CD4-positive, alpha-beta T cell treated with Interleukin-4 for 4 hours (primary cell): ENCODE data around the gene ARSI.

Experiments
- DNase-seq: peaks from one replicate; pipeline ENCODE4 v3.0.0-alpha.2; 2020

Gene ARSI

GRCh38 chr5:150306775-150307174 lies 4.1 kb upstream of the ARSI start:
- no peak for DNase-seq

DNA sequence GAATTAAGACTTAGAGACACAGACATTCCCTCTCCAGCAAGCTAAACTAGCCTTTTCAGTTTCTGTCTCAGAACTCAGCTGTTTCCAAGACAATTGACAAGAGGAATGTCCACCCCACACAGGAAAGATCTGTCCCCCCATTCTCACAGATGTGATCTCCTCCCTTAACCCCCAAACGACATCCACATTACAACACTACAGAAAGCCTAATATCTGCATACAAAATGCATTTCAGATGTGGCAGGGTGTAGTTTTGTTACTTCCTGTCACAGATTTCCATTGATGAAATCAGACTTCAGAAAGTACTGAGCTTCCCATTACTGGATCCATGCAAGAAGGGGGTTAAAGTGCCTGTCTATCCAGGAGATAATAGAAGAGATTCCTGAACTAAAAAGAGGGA lies 2.9 kb upstream of the ARSI start:
- no peak for DNase-seq

DNA sequence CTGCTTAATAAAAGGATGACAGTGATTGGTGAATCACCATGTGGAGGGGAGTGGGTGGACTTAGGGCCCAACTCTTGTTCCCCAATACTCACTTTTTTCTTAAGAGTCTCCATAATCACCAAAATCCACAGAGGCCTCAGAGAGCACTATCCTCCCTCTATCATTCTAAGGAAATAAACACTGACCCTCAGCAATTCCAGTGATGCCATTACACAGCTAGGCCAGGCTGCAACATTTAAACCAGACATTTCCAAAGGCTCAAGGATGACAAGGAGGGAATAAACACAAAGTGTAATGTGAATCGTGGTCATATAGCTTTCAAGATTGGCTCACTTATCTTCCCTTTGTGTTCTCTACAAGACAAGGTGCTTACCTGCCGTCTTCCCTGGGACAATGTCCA lies 2.4 kb upstream of the ARSI start:
- no peak for DNase-seq

DNA sequence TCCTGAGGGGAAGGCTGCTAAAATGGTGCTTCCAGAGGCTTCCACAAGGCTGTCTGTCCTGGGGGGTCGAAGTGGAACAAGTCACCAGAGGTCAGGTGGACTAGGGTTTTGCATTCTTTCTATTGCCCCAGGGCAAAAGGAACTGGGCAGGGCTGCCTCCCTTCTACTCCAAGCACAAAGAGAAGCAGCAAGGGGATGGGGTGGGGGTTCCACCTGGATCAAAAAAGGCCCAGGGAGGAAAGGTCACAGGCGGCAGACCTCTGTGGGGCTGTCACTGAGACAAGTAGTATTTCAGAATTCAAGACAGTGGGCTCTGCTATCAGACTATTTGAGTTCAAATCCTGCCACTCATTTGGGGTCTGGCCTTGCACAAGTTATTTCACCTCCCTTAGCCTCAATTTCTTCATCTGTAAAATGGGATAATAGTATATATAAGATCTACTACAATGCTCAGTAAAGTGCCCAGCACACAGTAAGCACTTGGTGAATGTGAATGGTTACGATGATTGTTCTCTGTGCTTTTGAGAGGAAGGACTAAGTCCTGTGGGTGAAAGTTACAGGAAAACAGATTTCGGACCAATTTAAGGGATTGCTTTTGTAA lies 1.9 kb upstream of the ARSI start:
- no peak for DNase-seq

GRCh38 chr5:150303660-150304386 lies 1.1 kb upstream of the ARSI start:
- DNase-seq: no peak

GRCh38 chr5:150303070-150303615 lies 438 bp upstream of the ARSI start:
- no peak for DNase-seq

DNA sequence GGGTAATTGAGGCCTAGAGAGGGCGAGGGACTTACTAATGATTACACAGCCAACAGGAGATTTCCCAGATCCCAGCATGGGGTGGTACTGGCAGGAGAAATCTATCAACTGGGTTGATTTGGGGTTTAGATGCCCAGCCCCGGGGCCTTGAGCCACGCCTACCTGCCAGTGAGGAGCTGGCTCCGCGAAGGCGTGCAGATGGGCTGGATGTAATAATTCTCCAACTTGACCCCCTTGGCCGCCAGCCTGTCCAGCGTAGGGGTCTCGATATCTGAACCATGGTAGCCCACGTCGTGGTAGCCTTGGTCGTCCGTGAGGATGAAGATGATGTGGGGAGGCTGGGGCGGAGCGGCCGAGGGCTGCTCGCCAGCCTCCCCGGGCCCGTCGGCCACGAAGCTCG lies 804 bp downstream of the ARSI start:
- no peak for DNase-seq

GRCh38 chr5:150301170-150301505 lies 1.6 kb downstream of the ARSI start:
- no peak for DNase-seq

- DNase-seq: no peak
These were observed 2.1 kb downstream of the ARSI start for GRCh38 chr5:150300496-150301169.

DNA sequence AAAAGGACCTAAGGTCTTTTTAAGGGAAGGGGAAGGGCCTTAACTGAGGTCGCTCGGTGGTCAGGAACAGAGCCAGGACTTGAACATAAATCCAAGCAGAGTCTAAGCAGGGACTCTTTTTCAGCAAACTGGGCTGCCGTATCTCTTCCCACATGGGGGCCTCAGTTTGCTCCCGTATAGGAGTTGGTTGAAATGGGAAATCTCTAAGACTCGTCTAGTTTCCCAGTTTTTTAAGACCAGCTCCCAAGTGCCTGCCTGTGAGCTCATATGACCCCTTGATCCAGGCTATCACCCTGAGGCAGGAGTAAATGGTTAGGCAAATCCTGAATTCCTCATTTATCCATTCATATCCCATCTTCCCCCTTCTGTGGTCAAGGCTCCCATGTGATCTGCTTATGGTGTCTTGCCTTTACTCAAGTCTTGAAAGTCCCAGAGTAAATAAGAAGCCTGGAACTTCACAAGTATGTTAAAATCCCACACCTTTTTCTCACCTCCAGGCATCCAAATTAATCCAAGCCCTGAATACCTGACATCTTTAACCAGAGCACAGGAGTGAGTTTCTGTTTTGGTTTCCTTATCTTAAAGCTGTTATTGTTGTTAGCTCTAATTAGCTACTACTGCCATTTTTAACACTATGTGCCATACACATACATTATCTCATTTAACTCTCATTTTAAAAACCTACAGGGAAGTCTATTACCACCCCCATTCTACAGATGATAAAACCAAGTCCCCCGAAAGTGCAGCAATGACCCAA lies 3.0 kb downstream of the ARSI start:
- DNase-seq: no peak

GRCh38 chr5:150298701-150299451 lies 3.8 kb downstream of the ARSI start:
- DNase-seq: no peak

DNA sequence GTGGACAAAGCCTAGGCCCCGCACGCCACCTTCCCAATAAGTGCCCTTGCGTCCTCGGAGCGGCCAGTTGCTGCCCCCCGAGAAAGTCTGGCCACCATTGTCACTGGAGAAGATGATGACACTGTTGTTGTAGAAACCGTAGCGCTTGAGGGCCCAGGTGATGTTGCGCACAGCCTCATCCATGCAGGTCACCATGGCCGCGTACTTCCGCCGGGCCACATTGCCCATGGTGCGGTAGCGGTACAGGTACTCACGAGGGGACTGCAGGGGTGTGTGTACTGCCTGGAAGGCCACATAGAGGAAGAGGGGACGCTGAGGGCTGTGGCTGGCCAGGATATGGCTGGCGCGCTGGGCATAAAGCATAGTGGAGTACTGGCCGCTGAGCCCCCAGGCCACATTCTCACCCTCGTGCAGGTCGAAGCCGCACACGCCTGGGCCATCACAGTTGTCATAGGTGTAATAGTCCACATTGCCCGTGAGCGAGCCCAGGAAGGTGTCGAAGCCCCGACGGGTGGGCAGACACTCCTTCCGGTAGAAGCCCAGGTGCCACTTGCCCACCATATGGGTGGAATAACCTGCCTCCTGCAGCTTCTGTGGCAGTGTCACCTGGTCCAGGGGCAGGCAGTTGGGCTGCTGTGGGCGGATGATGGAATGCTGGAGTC lies 4.6 kb downstream of the ARSI start:
- no peak for DNase-seq

DNA sequence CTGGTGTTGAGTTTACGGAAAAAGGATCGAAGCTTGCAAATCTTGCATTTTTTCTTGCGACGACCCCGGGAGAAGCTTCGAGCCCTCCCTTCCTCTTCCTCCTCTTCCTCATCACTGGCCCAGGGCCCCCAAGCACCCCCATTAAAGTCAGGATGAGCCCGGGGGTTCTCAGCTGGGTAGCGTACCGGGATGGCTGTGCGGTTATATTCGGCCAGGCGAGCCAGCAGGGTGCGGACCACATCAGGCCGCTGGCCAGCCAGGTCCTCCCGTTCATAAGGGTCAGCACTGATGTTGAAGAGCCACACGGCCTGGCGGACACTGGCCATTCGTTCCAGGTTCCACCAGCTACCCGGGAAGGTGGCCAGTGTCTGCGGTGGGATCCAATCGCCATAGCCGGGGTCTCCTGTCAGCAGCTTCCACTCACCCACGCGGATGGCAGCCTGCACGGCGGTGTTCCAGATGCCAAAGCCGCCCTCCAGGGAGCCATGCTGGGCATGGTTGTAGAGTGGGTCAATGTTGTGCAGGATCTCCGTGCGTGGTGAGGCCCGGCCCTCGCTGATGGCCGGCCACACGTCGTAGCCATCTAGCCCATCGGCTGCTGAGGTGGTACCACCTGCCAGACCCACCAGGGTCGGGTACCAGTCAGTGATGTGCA lies 5.3 kb downstream of the ARSI start:
- DNase-seq: no peak

DNA sequence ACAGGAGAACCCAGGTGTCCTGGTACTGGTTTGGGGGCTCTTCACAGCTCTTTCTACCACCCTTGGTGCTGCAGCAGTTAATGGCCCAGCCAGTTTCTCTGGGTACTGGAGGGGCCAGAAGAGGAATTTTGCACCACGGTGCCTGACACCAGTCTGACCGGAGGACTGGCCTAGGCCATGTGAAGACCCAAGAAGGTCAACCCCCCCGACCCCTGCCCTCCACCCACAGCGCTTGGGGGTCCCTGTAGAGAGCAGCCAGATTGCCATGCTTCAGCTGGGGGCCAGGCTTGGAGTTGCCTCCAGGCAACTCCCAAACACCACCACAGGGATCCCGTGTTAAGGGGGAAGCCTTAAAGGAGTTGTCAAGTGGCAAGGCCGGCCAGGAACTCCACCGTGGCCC lies 6.2 kb downstream of the ARSI start:
- DNase-seq: no peak

DNA sequence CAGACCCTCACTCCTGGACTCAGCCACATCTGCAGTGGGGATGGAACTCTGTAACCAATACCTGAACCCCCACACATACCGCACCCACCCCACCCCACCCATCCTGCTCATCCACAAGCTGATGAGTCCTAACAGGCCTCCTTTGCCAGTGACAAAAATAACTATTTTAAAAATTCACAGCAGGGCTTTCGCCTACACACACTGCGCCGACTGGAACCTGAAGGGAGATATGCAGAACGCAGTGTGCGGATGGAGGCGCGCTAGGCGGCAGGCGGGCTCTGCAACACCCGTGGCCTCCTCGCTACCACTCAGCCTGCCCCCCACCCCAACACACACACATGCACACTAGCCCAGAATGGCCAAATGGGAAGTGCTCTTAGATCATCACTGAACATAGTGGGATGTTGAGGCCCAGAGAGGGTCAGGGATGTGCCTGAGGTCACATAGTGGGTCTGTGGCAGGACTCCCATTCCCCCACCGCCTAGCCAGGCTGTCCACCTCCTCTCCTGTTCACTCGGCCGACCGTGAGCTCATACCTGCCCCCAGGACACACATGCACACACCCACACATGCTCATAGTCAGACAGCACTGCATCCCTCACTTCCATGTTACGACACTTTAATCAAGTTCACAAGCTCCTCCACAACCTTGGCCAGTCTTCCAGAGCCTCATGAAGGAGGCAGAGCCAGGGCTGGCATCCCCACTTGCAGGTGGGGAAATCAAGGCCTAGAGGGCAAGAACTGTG lies 6.8 kb downstream of the ARSI start:
- DNase-seq: no peak

- no peak for DNase-seq
These were observed 7.5 kb downstream of the ARSI start for GRCh38 chr5:150295172-150295634.

GRCh38 chr5:150294551-150295071 lies 8.1 kb downstream of the ARSI start:
- DNase-seq: no peak

- no peak for DNase-seq
These were observed 9.4 kb downstream of the ARSI start for GRCh38 chr5:150293091-150293941.
